Tibial nerve (tissue), 4 donors: Measurements from ENCODE around the gene CACNG5. TPM values are rescaled to one million over a fixed set of nuclear protein-coding genes. Genes with fewer than 3 reads are reported as not detected.
A peak's percentile ranks its signal among the peaks of the same experiment; 100 is the strongest.

ENCODE experiments used
- DNase-seq, 2 donors: peaks; one replicate each; pipeline ENCODE4 v3.0.0-alpha.2; 2019; ENCODE audit warnings: low spot score in 2 of 2
- H3K27ac ChIP-seq, 4 donors: fragments of 200-600 bp; sonication (generic) in 3 of 4; one replicate each; pipeline ENCODE4 v1.5.1; 2017 to 2019; ENCODE audit warnings: mild to moderate bottlenecking in 1 of 4
- H3K27me3 ChIP-seq, 2 donors: fragments of 200-600 bp; sonication (generic) in 1 of 2; one replicate each; pipeline versions ENCODE4 v1.5.1 to v1.6.0; 2017 to 2019
- H3K36me3 ChIP-seq, 3 donors: fragments of 200-600 bp; sonication (generic); one replicate each; pipeline ENCODE4 v1.5.1; 2018 to 2019
- H3K4me1 ChIP-seq, 4 donors: fragments of 200-600 bp; sonication (generic) in 3 of 4; one replicate each; pipeline ENCODE4 v1.5.1; 2017 to 2019
- H3K4me3 ChIP-seq, 4 donors: fragments of 200-600 bp; sonication (generic) in 3 of 4; one replicate each; pipeline ENCODE4 v1.5.1; 2017 to 2019; ENCODE audit warnings: mild to moderate bottlenecking in 1 of 4, moderate library complexity in 1 of 4
- H3K9me3 ChIP-seq, 4 donors: fragments of 200-600 bp; sonication (generic) in 3 of 4; one replicate each; pipeline ENCODE4 v1.5.1; 2017 to 2019
- EP300 ChIP-seq, 2 donors: sonication (generic); formaldehyde crosslinking; IDR thresholded peaks; one replicate each; pipeline ENCODE4 v1.6.1; 2017; ENCODE audit warnings: antibody characterized with exemption in 2 of 2, mild to moderate bottlenecking in 1 of 2
- POLR2A ChIP-seq, 2 donors: fragments of 450-650 bp; IDR thresholded peaks; one replicate each; pipeline ENCODE4 v1.6.1; 2017; ENCODE audit warnings: antibody characterized with exemption in 2 of 2, mild to moderate bottlenecking in 2 of 2, moderate library complexity in 2 of 2
- WGBS, 2 donors: methylation state at CpG; one replicate each; pipeline ENCODE4 v1.1.5; 2018; 5-methylcytosine and 5-hydroxymethylcytosine counted together
- total RNA-seq, 4 donors: library from RNA; depleted of rRNA; stranded (reverse); fragments of >200 nt; gene quantifications; one replicate each; pipeline ENCODE4 v1.1.0, GENCODE V29; 2016
- TF ChIP-seq, protein P1 (sequence below), 5 experiments: fragments of 200-600 bp in 3 of 5; fragments of 450-650 bp in 2 of 5; sonication (generic) in 3 of 5; IDR thresholded peaks; one replicate each; pipeline ENCODE4 v1.5.1; 2016 to 2019; ENCODE audit warnings: antibody characterized with exemption in 5 of 5, mild to moderate bottlenecking in 3 of 5, moderate library complexity in 2 of 5

Gene CACNG5, protein sequence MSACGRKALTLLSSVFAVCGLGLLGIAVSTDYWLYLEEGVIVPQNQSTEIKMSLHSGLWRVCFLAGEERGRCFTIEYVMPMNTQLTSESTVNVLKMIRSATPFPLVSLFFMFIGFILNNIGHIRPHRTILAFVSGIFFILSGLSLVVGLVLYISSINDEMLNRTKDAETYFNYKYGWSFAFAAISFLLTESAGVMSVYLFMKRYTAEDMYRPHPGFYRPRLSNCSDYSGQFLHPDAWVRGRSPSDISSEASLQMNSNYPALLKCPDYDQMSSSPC
- not detected for total RNA-seq

DNA sequence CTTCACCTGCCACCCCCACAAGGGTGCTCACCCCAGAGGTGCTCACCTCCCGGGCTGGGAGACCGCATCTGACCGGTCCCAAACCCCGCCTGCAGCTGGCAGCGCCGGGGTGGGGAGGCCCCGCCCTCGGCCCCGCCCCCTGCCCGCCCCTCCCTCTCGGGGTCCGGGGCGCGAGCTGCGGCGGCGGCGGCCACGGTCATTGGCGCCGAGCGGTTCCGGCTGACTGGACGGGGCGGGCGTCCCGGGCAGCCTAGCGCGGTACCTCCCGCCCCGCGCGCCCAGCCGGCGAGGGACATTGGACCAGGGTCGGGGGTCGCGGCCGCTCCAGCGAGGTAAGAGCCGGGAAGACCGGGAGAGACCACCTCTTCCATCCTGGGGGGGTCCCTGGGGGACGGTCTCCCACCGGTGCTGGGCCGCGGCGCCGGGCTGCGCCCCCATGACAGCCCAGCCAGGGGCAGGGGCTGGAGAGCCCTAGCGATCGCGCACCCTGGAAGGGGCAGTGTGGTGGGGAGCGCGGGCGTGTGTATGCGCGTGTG is at the start of gene CACNG5:
TSS of gene CACNG5 (plus strand) at position 199 of the 536 bp plus-strand sequence. CDS start 42,216 bp downstream, outside the sequence.
- no peak for TF ChIP-seq EP300 (IDR thresholded peaks at IDR 0.05)
- no peak for TF ChIP-seq POLR2A (IDR thresholded peaks at IDR 0.05)
- TF ChIP-seq, protein P1, sequence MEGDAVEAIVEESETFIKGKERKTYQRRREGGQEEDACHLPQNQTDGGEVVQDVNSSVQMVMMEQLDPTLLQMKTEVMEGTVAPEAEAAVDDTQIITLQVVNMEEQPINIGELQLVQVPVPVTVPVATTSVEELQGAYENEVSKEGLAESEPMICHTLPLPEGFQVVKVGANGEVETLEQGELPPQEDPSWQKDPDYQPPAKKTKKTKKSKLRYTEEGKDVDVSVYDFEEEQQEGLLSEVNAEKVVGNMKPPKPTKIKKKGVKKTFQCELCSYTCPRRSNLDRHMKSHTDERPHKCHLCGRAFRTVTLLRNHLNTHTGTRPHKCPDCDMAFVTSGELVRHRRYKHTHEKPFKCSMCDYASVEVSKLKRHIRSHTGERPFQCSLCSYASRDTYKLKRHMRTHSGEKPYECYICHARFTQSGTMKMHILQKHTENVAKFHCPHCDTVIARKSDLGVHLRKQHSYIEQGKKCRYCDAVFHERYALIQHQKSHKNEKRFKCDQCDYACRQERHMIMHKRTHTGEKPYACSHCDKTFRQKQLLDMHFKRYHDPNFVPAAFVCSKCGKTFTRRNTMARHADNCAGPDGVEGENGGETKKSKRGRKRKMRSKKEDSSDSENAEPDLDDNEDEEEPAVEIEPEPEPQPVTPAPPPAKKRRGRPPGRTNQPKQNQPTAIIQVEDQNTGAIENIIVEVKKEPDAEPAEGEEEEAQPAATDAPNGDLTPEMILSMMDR (IDR thresholded peaks at IDR 0.05), result no peak
- WGBS, 2 donors, result 5 to 7% methylated on average over 3 to 37 of the region's 57 CpGs
- no peak within 1 kb of the TSS for H3K4me3 ChIP-seq
- no peak for DNase-seq
- peaks cover 2 to 43% of the 10 kb centered on the region in 2 donors for H3K27me3 ChIP-seq
- H3K27ac ChIP-seq, result no peak within 1 kb of the TSS
- H3K9me3 ChIP-seq, result no peaks in the 10 kb centered on the region
- H3K4me1 ChIP-seq, result peaks cover 0 to 4% (median 0%) of the 10 kb centered on the region in 4 donors
- H3K36me3 ChIP-seq, result no peaks in the 10 kb centered on the region

DNA sequence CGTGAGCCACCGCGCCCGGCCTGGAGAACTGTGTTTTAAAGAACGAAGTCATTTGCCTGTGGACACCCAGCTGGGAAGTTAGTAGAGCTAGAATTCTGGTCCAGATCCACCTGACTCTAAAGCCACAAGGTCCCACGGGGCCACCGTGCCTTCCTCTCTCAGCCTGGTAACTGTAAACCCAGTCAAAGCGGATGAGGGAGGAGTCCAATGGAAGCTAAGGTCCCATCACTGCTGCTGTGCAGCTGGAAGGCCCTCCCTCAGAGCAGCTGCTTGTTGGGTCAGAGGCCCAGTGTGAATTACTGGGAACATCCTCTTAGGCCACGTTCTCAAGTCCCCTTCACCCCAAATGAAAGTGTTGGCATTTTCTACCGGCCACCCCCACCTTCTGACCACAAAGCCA is 48.8 kb upstream of the CACNG5 start:
- Histone ChIP-seq H3K9me3 (no peaks in the 10 kb centered on the region), H3K27ac (no peak overlapping the region), H3K4me1 (peaks cover 0 to 14% (median 0%) of the 10 kb centered on the region in 4 donors), H3K36me3 (peaks cover 0 to 91% (median 0%) of the 10 kb centered on the region in 3 donors), H3K27me3 (no peaks in the 10 kb centered on the region), H3K4me3 (no peak overlapping the region)
- TF ChIP-seq EP300 (IDR thresholded peaks at IDR 0.05), result no peak
- TF ChIP-seq, protein P1 (IDR thresholded peaks at IDR 0.05), result no peak
- no peak for TF ChIP-seq POLR2A (IDR thresholded peaks at IDR 0.05)
- WGBS, 2 donors, result 86 to 91% methylated on average over 10 of the region's 10 CpGs
- DNase-seq, result no peak

DNA sequence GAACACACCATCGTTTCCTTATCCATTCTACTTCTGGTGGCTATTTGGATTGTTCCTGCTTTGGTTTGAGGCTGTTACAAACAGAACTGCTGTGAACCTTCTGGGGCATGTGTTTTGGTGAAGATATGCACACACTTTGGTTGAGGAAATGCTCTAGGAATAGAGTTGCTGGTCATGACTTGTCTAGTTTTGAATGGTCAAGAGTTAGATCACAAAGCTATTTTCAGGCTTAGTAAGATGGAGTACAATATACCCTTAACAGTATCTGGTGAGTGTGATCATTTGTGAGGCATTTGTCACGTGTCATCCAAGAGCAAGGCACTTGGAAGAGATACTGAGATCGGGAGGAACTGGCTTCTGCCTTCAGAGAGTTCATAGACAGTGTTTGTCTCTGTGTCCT is 47.0 kb upstream of the CACNG5 start:
- peaks cover 0 to 92% (median 0%) of the 10 kb centered on the region in 3 donors for H3K36me3 ChIP-seq
- H3K9me3 ChIP-seq, result no peaks in the 10 kb centered on the region
- H3K4me3 ChIP-seq, result no peak overlapping the region
- H3K27ac ChIP-seq, result no peak overlapping the region
- peaks cover 0 to 14% (median 0%) of the 10 kb centered on the region in 4 donors for H3K4me1 ChIP-seq
- no peaks in the 10 kb centered on the region for H3K27me3 ChIP-seq
- WGBS, 2 donors, result 60 to 65% methylated on average over 3 of the region's 3 CpGs
- DNase-seq, result no peak
- TF ChIP-seq, protein P1 (IDR thresholded peaks at IDR 0.05), result no peak
- no peak for TF ChIP-seq EP300 (IDR thresholded peaks at IDR 0.05)
- TF ChIP-seq POLR2A (IDR thresholded peaks at IDR 0.05), result no peak

DNA sequence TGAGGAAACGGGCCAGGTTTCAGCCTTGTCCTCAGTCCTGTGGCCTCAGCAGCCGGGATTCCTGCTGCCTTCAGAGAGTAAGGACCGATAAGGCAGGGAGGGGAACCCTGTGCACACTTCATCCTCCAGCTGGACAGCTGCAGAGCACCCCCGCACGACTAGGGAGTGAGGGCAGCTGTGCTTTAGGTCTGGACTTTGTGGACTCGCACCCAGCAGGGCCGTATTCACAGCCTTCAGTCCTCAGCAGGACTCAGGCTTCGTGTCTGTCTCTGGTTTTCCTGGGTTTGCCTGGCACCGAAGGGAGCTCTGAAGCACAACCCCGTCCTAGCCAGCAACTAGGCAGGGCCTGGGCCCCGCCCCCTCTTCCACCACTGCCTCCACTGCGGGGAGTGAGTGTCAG is 45.8 kb upstream of the CACNG5 start:
- no peaks in the 10 kb centered on the region for H3K27me3 ChIP-seq
- 71% methylated on average over 9 of the region's 12 CpGs for WGBS, 2 donors
- DNase-seq, result no peak
- H3K36me3 ChIP-seq, result peaks cover 0 to 90% (median 0%) of the 10 kb centered on the region in 3 donors
- no peaks in the 10 kb centered on the region for H3K9me3 ChIP-seq
- H3K4me1 ChIP-seq, result peaks cover 0 to 14% (median 0%) of the 10 kb centered on the region in 4 donors
- no peak overlapping the region for H3K4me3 ChIP-seq
- H3K27ac ChIP-seq, result peak overlapping the region in 2 of 4 donors; percentile 54 to 69
- TF ChIP-seq POLR2A (IDR thresholded peaks at IDR 0.05), result no peak
- TF ChIP-seq, protein P1 (IDR thresholded peaks at IDR 0.05), result no peak
- no peak for TF ChIP-seq EP300 (IDR thresholded peaks at IDR 0.05)

DNA sequence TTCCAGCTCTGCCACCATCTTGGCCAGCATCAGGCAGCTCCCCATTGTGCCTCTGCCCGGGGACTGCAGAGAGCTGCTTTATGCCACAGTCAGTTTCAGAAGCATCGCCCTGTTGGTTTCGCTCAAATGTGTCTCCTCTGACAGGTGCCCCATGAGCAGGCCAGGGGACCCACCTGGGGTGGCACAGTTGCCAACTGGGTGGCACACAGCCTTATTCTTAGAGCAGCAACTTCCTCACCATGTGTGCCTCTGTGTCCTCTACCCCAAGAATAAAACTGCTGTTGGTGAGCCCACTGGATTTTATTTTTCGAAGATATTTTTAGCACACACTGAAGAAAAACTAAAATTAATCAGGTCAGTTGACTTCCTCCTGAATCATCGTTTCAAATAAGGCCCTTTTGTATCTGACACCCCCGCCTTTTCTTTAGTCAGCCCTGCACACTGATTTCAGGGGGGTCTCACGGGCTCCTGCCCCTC is 44.9 kb upstream of the CACNG5 start:
- no peak overlapping the region for H3K4me3 ChIP-seq
- no peaks in the 10 kb centered on the region for H3K9me3 ChIP-seq
- no peak for TF ChIP-seq EP300 (IDR thresholded peaks at IDR 0.05)
- TF ChIP-seq, protein P1 (IDR thresholded peaks at IDR 0.05), result no peak
- no peak for TF ChIP-seq POLR2A (IDR thresholded peaks at IDR 0.05)
- WGBS, 2 donors, result 49 to 53% methylated on average over 7 of the region's 7 CpGs
- no peaks in the 10 kb centered on the region for H3K27me3 ChIP-seq
- peaks cover 0 to 14% (median 0%) of the 10 kb centered on the region in 4 donors for H3K4me1 ChIP-seq
- no peak for DNase-seq
- peaks cover 0 to 86% (median 0%) of the 10 kb centered on the region in 3 donors for H3K36me3 ChIP-seq
- peak overlapping the region in 3 of 4 donors; percentile 5 to 69 (median 54) for H3K27ac ChIP-seq
